Neural crest cell (in vitro differentiated cells): ENCODE data around the gene WDR26. TPM values are rescaled to one million over a fixed set of nuclear protein-coding genes. Genes with fewer than 3 reads are reported as not detected.
A peak's percentile ranks its signal among the peaks of the same experiment; 100 is the strongest.
"Not testable (repeated sequence)": the region's sequence is repeated elsewhere in the genome, so short reads cannot be mapped to it uniquely, and the experiment has no call there.

Experiments used
- DNase-seq: peaks from one replicate; pipeline ENCODE4 v3.0.0; 2021; ENCODE audit warnings: low read depth, mixed read lengths, low spot score
- H3K27ac Mint-ChIP-seq: one replicate; pipeline ENCODE4 v1.8.0; 2021; ENCODE audit warnings: mild to moderate bottlenecking, mixed read lengths; ENCODE audit not compliant: unreplicated experiment
- H3K27me3 Mint-ChIP-seq: 2 replicates; pipeline ENCODE4 v1.8.0; 2021; ENCODE audit warnings: low read depth, mild to moderate bottlenecking, mixed read lengths
- H3K36me3 Mint-ChIP-seq: 2 replicates; pipeline ENCODE4 v1.8.0; 2021; ENCODE audit warnings: low read depth, mild to moderate bottlenecking, mixed read lengths
- H3K4me1 Mint-ChIP-seq: 2 replicates; pipeline ENCODE4 v1.8.0; 2021; ENCODE audit warnings: mixed read lengths
- H3K4me3 Mint-ChIP-seq: one replicate; pipeline ENCODE4 v1.8.0; 2021; ENCODE audit warnings: mild to moderate bottlenecking, mixed read lengths
- H3K9me3 Mint-ChIP-seq: 2 replicates; pipeline ENCODE4 v1.8.0; 2021; ENCODE audit warnings: mixed read lengths
- long read RNA-seq: library from polyadenylated mRNA; unstranded; transcript quantifications from one replicate; pipeline ENCODE4 v2.0.0, GENCODE V29; 2020
- total RNA-seq: library from RNA; stranded (reverse); gene quantifications from 2 replicates; pipeline ENCODE4 v1.2.1, GENCODE V29; 2021
- TF ChIP-seq, protein P1 (sequence below): fragments of 200-600 bp; sonication (generic); conservative IDR thresholded peaks from 2 replicates; pipeline ENCODE4 v1.5.0; 2021; ENCODE audit warnings: antibody characterized with exemption, mild to moderate bottlenecking

Gene WDR26
- total RNA-seq: 65.5 and 67.9 TPM in 2 replicates
- long read RNA-seq, partial matches to known transcripts: 12 of 25 reads
- long read RNA-seq, other reads (novel, unspliced or antisense): 13 of 25 reads

- peak; percentile 65 for DNase-seq
- H3K36me3 Mint-ChIP-seq: peaks cover 4% of the 10 kb centered on the region
- no peaks in the 10 kb centered on the region for H3K9me3 Mint-ChIP-seq
- H3K27me3 Mint-ChIP-seq: no peaks in the 10 kb centered on the region
- TF ChIP-seq, protein P1, sequence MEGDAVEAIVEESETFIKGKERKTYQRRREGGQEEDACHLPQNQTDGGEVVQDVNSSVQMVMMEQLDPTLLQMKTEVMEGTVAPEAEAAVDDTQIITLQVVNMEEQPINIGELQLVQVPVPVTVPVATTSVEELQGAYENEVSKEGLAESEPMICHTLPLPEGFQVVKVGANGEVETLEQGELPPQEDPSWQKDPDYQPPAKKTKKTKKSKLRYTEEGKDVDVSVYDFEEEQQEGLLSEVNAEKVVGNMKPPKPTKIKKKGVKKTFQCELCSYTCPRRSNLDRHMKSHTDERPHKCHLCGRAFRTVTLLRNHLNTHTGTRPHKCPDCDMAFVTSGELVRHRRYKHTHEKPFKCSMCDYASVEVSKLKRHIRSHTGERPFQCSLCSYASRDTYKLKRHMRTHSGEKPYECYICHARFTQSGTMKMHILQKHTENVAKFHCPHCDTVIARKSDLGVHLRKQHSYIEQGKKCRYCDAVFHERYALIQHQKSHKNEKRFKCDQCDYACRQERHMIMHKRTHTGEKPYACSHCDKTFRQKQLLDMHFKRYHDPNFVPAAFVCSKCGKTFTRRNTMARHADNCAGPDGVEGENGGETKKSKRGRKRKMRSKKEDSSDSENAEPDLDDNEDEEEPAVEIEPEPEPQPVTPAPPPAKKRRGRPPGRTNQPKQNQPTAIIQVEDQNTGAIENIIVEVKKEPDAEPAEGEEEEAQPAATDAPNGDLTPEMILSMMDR: peak; percentile 38
- H3K4me1 Mint-ChIP-seq: peaks cover 43% of the 10 kb centered on the region
- H3K4me3 Mint-ChIP-seq: peak within 1 kb of the TSS; percentile 95
- peak within 1 kb of the TSS; percentile 72 for H3K27ac Mint-ChIP-seq
Observed at GRCh38 chr1:224434691-224435317, at the start of gene WDR26. Gene WDR26, minus strand, starts transcription at chr1:224434797.

- H3K27ac Mint-ChIP-seq, H3K9me3 Mint-ChIP-seq, H3K4me1 Mint-ChIP-seq, H3K4me3 Mint-ChIP-seq, H3K27me3 Mint-ChIP-seq, DNase-seq, H3K36me3 Mint-ChIP-seq: not testable (repeated sequence)
Observed at GRCh38 chr1:224483206-224483605, 48.6 kb upstream of the WDR26 start.

- no peak overlapping the region for H3K27ac Mint-ChIP-seq
- no peak overlapping the region for H3K4me3 Mint-ChIP-seq
- H3K27me3 Mint-ChIP-seq: no peaks in the 10 kb centered on the region
- H3K36me3 Mint-ChIP-seq: no peaks in the 10 kb centered on the region
- no peak for DNase-seq
- H3K4me1 Mint-ChIP-seq: no peaks in the 10 kb centered on the region
- H3K9me3 Mint-ChIP-seq: peaks cover 6% of the 10 kb centered on the region
- TF ChIP-seq, protein P1: no peak
Observed at GRCh38 chr1:224482619-224483018, 48.0 kb upstream of the WDR26 start.

- no peak overlapping the region for H3K4me3 Mint-ChIP-seq
Observed at GRCh38 chr1:224481601-224482000, 47.0 kb upstream of the WDR26 start.

DNA sequence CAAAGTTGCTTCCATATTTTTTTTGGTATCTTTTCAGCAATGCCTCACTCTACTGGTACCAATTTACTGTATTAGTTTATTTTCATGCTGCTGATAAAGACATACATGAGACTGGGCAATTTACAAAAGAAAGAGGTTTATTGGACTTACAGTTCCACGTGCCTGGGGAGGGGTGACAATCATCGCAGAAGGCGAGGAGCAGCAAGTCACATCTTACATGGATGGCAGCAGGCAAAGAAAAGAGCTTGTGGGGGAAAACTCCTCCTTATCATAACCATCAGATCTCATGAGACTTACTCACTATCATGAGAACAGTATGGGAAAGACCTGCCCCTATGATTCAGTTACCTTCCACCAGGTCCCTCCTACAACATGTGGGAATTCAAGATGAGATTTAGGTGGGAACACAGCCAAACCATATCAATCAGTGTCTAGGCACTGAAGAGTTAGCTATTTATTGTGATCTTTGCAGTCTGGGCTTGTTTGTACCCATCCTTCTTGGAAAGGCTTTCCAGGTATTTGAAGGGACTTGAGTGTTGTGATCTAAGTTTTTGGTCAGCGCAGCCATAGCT lies 46.4 kb upstream of the WDR26 start:
- not testable (repeated sequence) for DNase-seq, H3K9me3 Mint-ChIP-seq, H3K4me1 Mint-ChIP-seq, H3K27me3 Mint-ChIP-seq, H3K36me3 Mint-ChIP-seq, H3K4me3 Mint-ChIP-seq, H3K27ac Mint-ChIP-seq

More at GRCh38 chr1:224481601-224482000, 47.0 kb upstream of the WDR26 start:
- H3K4me1 Mint-ChIP-seq: no peaks in the 10 kb centered on the region
- no peaks in the 10 kb centered on the region for H3K27me3 Mint-ChIP-seq
- TF ChIP-seq, protein P1: no peak
- no peak for DNase-seq
- no peaks in the 10 kb centered on the region for H3K36me3 Mint-ChIP-seq
- no peak overlapping the region for H3K27ac Mint-ChIP-seq
- H3K9me3 Mint-ChIP-seq: peaks cover 9% of the 10 kb centered on the region

- H3K27me3 Mint-ChIP-seq, H3K9me3 Mint-ChIP-seq, DNase-seq, H3K4me1 Mint-ChIP-seq, H3K27ac Mint-ChIP-seq, H3K4me3 Mint-ChIP-seq, H3K36me3 Mint-ChIP-seq: not testable (repeated sequence)
Observed at GRCh38 chr1:224480200-224480599, 45.6 kb upstream of the WDR26 start.

DNA sequence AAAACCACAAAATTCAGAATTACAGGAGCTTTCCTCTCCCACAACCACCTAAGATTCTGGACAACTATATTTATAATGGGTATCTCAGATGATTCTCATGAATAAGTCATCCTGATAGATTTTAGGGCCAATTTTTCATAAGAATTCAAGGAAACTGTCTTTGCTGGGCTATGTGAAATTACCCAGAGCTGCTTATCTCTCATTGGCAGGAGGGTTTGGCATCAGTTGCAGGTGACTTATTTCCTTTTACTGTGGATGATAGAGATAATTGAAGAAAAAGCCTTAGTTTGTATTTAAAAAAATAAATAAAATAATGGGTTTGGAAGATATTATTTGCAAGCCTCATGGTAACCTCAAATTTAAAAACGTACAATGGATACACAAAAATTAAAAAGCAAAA lies 38.2 kb upstream of the WDR26 start:
- no peak for DNase-seq
- Mint-ChIP-seq H3K9me3 (peaks cover 6% of the 10 kb centered on the region), H3K27me3 (no peaks in the 10 kb centered on the region), H3K27ac (no peak overlapping the region), H3K4me3 (no peak overlapping the region), H3K4me1 (no peaks in the 10 kb centered on the region), H3K36me3 (peaks cover 2% of the 10 kb centered on the region)
- TF ChIP-seq, protein P1: no peak
